ENCODE data around the gene INMT. TPM values are rescaled to one million over a fixed set of nuclear protein-coding genes. Genes with fewer than 3 reads are reported as not detected.

Gene INMT
- total RNA-seq, 1 donor from 2014 or later: 3.4 TPM

GRCh38 chr7:30805931-30806330 is 54.0 kb downstream of the INMT start:
- DNase-seq (ENCODE audit: low spot score in 2 of 2, unreplicated experiment in 2 of 2): no peak
- Mint-ChIP-seq H3K4me3 (no peak overlapping the region), H3K4me1 (peaks cover 10% of the 10 kb centered on the region)

More at GRCh38 chr7:30805931-30806330, 54.0 kb downstream of the INMT start:
- no peaks in the 10 kb centered on the region for H3K27me3 Mint-ChIP-seq (ENCODE audit: low read depth)
- no peaks in the 10 kb centered on the region for H3K9me3 Mint-ChIP-seq
- no peak for TF ChIP-seq CTCF (IDR thresholded peaks at IDR 0.05; ENCODE audit: unreplicated experiment)
- no peak overlapping the region for H3K27ac Mint-ChIP-seq
- peaks cover 22% of the 10 kb centered on the region for H3K36me3 Mint-ChIP-seq

Other genes with a start within 250 kb of the INMT start
- gene GGCT, start 247.3 kb upstream of the INMT start, total RNA-seq: 36.5 to 37.5 TPM (median 36.6 TPM) in 3 replicates
- 87.5 to 92.2 TPM (median 90.3 TPM) in 3 replicates for gene GARS1, start 157.3 kb upstream of the INMT start, total RNA-seq
- gene CRHR2, start 69.7 kb upstream of the INMT start, total RNA-seq: not detected in 3 replicates
- gene MINDY4, start 19.3 kb downstream of the INMT start, total RNA-seq: 10.8 to 11.6 TPM (median 11.3 TPM) in 3 replicates
- 10.7 to 11.1 TPM (median 10.9 TPM) in 3 replicates for gene AQP1, start 159.7 kb downstream of the INMT start, total RNA-seq
- 1.6 TPM in 1 of 3 replicates, not detected in the others for gene GHRHR, start 211.8 kb downstream of the INMT start, total RNA-seq